GM21786 (cell line): ENCODE data around the gene NR1H3.
"Not testable (repeated sequence)": the region's sequence is repeated elsewhere in the genome, so short reads cannot be mapped to it uniquely, and the experiment has no call there.

Source experiments
- ATAC-seq: cut with Tn5 transposase; IDR thresholded peaks from one replicate; pipeline ENCODE4 v1.9.1; 2021; ENCODE audit not compliant: unreplicated experiment

The NR1H3 gene

DNA sequence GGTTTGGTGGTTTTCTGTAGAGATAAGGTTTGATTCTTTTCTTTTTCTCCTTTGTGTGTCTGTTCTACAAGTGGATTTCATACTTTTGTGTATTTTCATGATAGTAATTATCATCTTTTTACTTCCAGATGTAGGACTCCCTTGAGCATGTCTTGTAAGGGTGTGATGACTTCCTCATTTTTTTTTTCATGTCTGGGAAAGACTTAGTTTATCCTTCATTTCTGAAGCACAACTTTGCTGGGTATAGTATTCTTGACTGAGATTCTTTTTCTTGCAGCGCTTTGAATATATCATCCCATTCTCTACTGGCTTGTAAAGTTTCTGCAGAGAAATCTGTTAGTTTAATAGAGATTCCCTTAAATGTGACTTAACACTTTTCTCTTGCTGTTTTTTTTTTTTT lies 45.1 kb downstream of the NR1H3 start:
- no peak for ATAC-seq

DNA sequence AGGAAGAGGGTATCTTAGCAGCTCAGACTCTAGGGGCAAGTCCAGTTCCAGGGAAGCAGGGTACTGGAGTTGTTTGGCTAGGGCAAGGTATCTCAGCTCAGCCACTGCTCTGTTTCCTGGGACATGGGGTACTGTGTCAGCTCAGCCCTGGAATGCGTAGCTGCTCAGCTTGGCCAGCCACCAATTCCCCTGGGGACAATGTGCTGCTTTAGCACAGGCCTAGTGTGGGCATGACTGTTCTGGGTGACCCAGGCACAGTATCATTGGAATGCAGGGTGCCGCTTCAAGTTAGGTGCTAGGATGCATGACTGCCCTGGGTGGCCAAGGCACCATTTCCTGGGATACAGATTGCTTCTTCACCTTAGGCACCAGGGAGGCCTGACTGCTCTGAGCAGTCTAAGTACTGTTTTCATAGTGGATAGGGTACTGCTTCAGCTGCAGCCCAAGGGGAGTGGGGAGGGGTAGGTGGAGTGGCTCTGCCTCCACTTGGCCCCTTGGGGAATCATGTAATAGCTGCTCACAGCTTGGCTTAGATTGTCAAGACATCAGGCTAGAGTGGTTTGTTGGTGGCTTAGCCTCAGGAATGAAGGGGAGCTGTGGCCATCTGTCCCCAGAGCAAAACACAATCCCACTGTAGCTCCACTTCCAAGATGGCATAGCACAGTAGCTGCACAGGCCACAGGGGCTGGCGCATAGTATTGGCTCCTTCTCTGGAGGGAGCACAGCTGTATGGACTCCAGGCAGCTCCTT lies 48.1 kb downstream of the NR1H3 start:
- no peak for ATAC-seq

DNA sequence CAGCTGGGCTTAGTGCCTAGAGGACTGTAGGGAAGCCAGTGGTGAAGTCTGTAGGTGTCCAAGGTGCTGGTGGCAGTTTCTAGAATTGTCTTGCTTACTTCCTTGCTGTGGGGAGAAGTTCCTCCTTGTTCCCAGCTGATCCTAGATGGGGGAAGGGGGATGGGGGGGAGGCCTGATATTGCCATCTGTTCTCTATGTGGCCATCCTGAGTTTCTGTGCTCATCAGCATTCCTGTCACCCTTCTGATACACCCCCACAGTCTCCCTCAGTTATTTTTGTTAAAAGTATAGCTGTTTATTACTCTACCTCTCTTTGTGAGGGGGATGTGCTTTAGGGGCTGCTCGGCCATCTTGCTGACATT lies 48.7 kb downstream of the NR1H3 start:
- no peak for ATAC-seq

DNA sequence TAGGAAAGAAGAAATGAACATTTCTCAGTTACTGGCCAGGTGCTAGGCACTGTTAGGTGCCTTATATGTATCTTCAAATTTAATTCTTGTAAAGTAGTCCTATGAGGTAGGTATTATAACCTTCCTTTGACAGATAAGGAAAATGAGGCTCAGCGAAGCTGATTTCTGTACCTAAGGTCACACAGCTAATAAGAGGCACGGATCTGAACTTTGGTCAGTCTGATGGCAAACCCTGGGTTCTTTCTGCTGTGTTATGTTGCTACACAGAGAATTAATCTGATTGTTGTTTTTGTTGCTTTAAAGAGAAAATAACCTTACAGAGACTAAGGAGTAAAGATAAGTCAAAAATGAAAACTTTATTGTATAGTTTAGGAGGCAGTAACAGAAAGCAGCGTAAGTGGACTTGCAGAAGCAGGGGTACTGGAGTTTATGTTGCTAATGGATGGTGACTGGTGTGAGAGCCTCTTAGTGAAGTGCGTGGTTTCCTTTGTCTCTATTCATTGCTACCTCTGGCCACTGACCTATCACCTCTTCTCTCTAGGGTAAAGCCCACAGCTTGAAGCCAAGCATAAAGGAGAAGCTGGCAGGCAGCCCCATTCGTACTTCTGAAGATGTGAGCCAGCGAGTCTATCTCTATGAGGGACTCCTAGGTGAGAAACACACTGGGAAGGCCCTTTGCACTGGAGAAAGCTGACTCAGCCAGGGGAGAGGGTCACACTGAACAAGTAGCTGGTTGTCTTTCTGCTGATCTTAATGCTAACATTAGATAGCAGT lies 50.4 kb downstream of the NR1H3 start:
- no peak for ATAC-seq

DNA sequence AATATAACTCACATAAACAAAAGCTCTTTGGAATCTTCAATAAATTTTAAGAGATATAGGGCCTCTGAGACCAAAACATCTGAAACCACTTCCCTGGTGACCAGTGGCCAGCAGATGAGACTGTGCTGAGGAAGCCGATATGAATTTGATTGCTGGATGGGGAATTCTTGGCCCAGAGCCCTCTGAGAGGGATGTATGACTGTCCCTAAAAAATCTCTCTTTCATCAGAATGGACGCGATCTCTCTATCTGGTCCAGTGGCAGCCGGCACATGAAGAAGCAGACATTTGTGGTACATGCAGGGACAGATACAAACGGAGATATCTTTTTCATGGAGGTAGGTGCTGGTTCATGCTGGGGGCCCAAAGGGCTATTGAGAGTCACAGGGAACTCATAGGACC lies 57.2 kb downstream of the NR1H3 start:
- ATAC-seq, result no peak

DNA sequence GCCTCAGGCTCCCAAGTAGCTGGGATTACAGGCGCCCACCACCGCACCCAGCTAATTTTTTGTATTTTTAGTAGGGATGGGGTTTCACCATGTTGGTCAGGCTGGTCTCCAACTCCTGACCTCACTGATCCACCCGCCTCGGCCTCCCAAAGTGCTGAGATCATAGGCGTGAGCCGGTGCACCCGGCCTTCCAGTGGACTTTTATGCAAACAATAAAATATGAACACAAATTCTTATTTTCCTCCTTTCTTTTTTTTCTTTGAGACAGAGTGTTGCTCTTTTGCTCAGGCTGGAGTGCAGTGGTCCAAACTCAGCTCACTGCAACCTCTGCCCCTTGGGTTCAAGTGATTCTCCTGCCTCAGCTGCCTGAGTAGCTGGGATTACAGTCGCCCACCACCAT lies 58.7 kb downstream of the NR1H3 start:
- ATAC-seq, result not testable (repeated sequence)

DNA sequence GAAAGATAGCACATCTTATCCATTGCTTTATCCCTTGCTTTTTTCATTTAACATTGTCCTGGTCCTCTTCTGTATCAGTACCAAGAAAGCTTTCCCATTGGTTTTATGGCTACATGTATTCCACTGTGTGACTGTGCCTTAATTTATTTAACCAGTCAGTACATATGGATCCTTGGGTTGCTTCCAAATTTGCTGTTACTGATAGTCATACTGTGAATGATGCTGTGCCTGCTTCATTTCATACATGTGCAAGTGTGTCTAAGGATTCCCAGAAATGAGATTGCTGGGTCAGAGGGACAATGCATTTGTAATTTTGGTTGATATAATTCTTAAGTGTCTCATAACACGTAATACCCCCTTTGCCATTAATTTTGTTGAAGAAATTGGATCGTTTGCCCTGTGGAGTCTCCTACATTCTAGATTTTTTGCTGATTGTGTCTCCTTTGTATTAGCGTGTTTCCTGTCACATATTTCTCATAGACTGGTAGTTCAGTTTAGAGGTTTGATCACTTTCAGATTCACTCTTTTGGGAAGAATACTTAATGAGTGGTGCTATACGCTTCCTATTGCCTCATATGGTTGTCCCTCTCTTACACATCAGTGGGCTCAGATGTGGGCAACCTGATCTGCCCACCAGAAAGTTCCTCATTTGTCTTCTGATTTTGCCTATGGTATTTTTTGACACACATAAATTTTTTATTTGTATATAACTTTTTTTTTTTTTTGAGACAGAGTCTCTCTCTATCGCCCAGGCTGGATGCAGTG lies 59.5 kb downstream of the NR1H3 start:
- peak; percentile 68 for ATAC-seq

DNA sequence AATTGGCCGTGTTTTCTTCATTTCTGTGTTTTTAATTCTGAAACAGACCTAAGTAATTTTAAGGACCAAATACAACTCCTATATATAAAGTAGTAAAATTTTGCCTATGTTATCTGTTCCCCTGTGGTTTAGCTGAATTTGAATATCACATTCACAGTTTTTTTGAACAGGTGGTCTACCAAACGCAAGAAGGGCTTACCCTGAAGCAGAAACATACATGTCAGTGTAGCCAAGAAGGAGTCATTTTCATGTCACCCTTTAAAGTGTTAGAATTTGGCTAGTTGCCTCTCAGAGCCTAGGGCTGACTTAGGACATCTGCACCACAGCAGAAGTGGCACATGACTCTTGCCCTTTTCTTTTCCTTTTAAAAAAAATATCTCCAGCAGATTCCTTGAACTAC lies 60.4 kb downstream of the NR1H3 start:
- no peak for ATAC-seq
